HTERT RPE-1 (cell line): ENCODE results near the gene CAMK2A.

Experiments
- in situ Hi-C: fragments of 300-500 bp; cut with MboI; formaldehyde crosslinking; loops from 4 replicates; pipeline ENCODE4 v1.14.3; 2020; ENCODE audit warnings: low sequenced_read_pairs

Gene CAMK2A

DNA sequence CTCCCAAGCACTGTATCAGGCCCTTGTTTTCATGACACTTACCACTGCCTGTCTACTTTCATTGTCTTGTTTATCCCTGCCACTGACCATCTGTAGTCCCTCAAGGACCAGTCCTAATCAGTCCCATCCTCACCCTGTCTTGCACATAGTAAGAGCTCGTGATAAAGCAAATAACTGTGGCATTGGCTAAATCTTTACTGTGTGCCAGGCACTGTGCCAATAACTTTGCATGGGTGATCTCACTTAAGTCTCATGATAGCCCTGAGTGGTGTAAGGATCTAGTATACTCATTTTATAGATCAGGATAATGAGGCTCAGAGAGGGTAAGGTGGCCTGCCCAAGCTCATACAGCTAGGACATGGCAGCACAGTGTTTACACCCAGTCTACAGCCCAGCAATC, 117.4 kb downstream of the CAMK2A start:
- in situ Hi-C loops: no loop called here
